ENCODE data around the gene ARHGAP1.

The ARHGAP1 gene

DNA sequence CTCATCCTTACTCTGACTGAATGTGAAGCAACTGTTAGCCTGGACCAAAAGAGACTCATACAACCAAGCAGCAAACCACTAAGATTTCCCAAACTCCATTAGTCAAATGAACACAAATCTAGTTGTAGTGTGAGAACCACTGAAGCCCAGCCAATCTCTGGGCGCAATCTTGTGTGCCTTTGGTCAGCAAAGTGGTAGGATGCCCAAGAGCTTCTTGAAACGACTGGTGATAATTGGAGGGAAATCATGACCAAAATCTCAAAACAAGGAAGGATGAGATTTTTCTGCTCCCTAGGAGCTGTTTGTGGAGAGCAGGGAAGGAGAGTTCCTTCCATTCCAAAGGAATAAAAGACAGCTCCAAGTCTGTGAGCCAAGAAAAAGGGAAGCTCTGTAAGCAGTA lies 42.6 kb upstream of the ARHGAP1 start:
- H3K27ac ChIP-seq, result no peak overlapping the region
- H3K4me3 ChIP-seq (ENCODE audit: low read depth, low read length), result no peak overlapping the region
- peaks cover 49% of the 10 kb centered on the region for H3K36me3 ChIP-seq (replicated peaks)
- H3K27me3 ChIP-seq (replicated peaks), result no peaks in the 10 kb centered on the region
- DNase-seq, result no peak
- TF ChIP-seq, protein P1, sequence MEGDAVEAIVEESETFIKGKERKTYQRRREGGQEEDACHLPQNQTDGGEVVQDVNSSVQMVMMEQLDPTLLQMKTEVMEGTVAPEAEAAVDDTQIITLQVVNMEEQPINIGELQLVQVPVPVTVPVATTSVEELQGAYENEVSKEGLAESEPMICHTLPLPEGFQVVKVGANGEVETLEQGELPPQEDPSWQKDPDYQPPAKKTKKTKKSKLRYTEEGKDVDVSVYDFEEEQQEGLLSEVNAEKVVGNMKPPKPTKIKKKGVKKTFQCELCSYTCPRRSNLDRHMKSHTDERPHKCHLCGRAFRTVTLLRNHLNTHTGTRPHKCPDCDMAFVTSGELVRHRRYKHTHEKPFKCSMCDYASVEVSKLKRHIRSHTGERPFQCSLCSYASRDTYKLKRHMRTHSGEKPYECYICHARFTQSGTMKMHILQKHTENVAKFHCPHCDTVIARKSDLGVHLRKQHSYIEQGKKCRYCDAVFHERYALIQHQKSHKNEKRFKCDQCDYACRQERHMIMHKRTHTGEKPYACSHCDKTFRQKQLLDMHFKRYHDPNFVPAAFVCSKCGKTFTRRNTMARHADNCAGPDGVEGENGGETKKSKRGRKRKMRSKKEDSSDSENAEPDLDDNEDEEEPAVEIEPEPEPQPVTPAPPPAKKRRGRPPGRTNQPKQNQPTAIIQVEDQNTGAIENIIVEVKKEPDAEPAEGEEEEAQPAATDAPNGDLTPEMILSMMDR (IDR thresholded peaks at IDR 0.05; ENCODE audit: low read depth, low read length, missing control alignments), result no peak
- in situ Hi-C loops (cut with HindIII; ENCODE audit: low pct_ligation_motif_present, low sequenced_read_pairs), result no loop called here

DNA sequence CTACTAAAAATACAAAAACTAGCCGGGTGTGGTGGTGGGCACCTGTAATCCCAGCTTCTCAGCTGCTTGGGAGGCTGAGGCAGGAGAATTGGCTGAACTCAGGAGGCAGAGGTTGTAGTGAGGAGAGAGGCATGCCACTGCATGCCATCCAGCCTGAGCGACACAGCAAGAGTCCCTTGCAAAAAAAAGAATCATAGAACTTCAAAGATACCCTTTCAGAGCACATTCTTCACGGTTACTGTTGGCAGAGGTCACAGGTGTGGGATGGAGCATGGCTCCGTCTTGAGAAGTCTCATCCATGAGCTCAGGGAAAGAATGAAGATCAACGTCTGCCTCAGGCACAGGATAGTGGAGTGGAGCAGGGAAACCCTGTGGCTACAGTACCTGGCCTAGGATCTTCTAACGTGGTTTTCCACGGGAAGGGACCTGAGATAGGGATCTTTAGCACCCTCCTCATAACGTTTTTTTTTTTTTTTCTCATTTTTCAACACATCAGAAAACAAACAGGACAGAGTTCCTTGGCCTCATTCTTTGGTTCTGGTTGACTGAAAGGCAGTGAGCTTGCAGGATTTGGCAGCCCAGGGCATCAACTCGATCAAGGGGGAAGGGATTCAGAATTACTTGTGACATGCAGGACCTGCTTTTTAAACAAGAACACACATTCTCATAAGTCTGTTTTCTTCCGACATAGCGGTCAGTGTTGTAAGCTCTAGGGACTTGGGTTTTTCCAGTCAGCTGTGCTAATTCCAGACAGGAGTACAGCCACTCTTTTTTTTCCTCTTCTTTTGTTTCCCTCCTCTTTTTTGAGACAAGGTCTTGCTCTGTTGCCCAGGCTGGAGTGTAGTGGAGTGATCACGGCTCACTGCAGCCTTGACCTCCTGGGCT lies 41.4 kb upstream of the ARHGAP1 start:
- H3K4me3 ChIP-seq (ENCODE audit: low read depth, low read length), result no peak overlapping the region
- H3K27ac ChIP-seq, result no peak overlapping the region
- TF ChIP-seq, protein P1 (IDR thresholded peaks at IDR 0.05; ENCODE audit: low read depth, low read length, missing control alignments), result no peak
- H3K36me3 ChIP-seq (replicated peaks), result peaks cover 41% of the 10 kb centered on the region
- no peak for DNase-seq
- in situ Hi-C loops (cut with HindIII; ENCODE audit: low pct_ligation_motif_present, low sequenced_read_pairs), result no loop called here
- H3K27me3 ChIP-seq (replicated peaks), result no peaks in the 10 kb centered on the region

DNA sequence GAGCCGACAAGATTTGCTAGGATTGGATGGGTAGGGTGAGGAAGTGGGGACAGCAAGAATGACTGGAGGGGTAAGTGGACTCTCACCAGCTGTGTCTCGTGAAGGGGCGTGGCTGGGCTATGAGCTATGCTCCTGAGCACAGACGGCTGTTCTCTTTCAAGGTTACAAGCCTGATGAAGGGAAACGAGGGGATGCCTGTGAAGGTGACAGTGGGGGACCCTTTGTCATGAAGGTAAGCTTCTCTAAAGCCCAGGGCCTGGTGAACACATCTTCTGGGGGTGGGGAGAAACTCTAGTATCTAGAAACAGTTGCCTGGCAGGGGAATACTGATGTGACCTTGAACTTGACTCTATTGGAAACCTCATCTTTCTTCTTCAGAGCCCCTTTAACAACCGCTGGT lies 38.5 kb upstream of the ARHGAP1 start:
- no peaks in the 10 kb centered on the region for H3K27me3 ChIP-seq (replicated peaks)
- no peak overlapping the region for H3K4me3 ChIP-seq (ENCODE audit: low read depth, low read length)
- in situ Hi-C loops (cut with HindIII; ENCODE audit: low pct_ligation_motif_present, low sequenced_read_pairs), result no loop called here
- peaks cover 25% of the 10 kb centered on the region for H3K36me3 ChIP-seq (replicated peaks)
- DNase-seq, result no peak
- TF ChIP-seq, protein P1 (IDR thresholded peaks at IDR 0.05; ENCODE audit: low read depth, low read length, missing control alignments), result no peak
- H3K27ac ChIP-seq, result no peak overlapping the region

DNA sequence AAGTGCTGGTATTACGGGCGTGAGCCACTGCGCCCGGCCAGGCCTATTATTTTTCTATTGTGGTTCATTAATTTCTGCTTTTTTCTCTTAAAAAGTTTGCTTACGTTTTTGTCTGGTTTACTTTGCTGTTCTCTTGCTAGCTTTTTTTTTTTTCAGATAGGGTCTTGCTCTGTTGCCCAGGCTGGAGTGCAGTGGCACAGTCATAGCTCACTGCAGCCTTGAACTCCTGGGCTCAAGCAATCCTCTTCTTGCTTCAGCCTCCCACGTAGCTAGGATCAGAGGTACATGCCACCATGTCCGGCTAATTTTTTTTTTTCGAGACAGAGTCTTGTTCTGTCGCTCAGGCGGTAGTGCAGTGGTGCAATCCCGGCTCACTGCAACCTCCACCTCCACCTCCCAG lies 37.3 kb upstream of the ARHGAP1 start:
- no peak overlapping the region for H3K27ac ChIP-seq
- in situ Hi-C loops (cut with HindIII; ENCODE audit: low pct_ligation_motif_present, low sequenced_read_pairs), result no loop called here
- peaks cover 15% of the 10 kb centered on the region for H3K36me3 ChIP-seq (replicated peaks)
- DNase-seq, result no peak
- no peaks in the 10 kb centered on the region for H3K27me3 ChIP-seq (replicated peaks)
- H3K4me3 ChIP-seq (ENCODE audit: low read depth, low read length), result no peak overlapping the region
- TF ChIP-seq, protein P1 (IDR thresholded peaks at IDR 0.05; ENCODE audit: low read depth, low read length, missing control alignments), result no peak

DNA sequence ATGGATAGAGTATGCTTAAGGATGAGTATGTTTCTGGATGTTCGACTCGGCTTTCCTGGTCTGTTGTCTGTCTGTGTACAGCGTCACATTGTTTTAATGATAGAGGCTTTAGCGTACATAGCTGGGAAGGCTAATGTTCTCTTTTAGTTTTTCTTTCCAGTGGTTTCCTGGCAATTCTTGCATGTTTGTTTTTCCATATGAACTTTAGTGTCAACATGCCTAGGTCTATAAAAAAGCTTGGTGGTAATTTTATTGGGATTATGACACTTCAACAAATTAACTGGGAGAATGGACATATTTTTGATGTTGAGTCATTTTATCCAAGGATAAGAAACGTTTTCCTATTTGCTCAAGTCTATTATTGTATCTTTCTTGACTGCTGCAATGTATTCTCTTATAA lies 36.2 kb upstream of the ARHGAP1 start:
- Histone ChIP-seq H3K36me3 (replicated peaks) (peaks cover 7% of the 10 kb centered on the region), H3K4me3 (ENCODE audit: low read depth, low read length) (no peak overlapping the region), H3K27ac (no peak overlapping the region), H3K27me3 (replicated peaks) (no peaks in the 10 kb centered on the region)
- TF ChIP-seq, protein P1 (IDR thresholded peaks at IDR 0.05; ENCODE audit: low read depth, low read length, missing control alignments), result no peak
- in situ Hi-C loops (cut with HindIII; ENCODE audit: low pct_ligation_motif_present, low sequenced_read_pairs), result no loop called here
- DNase-seq, result no peak
